GM12878 (cell line): ENCODE measurements around the gene JRKL. TPM values are rescaled to one million over a fixed set of nuclear protein-coding genes. Genes with fewer than 3 reads are reported as not detected.
A peak's percentile ranks its signal among the peaks of the same experiment; 100 is the strongest.

Experiments
- EZH2 ChIP-seq: IDR thresholded peaks from 2 replicates; pipeline ENCODE4 v1.6.1; 2012; ENCODE audit warnings: low read depth, mild to moderate bottlenecking, control low read depth, inconsistent platforms, low read length, borderline replicate concordance; ENCODE audit not compliant: control insufficient read depth
- FOS ChIP-seq: IDR thresholded peaks from 3 replicates; pipeline ENCODE4 v1.6.1; 2011; ENCODE audit warnings: borderline replicate concordance; ENCODE audit not compliant: insufficient read length; ENCODE audit errors: extremely low read depth
- IRF4 ChIP-seq: IDR thresholded peaks from 2 replicates; pipeline ENCODE4 v1.6.1; 2011; ENCODE audit warnings: low read depth, low read length
- JUNB ChIP-seq: IDR thresholded peaks from 2 replicates; pipeline ENCODE4 v1.6.1; 2016; ENCODE audit warnings: antibody characterized with exemption, mild to moderate bottlenecking
- LARP7 ChIP-seq: fragments of 450-650 bp; IDR thresholded peaks from 2 replicates; pipeline ENCODE4 v1.6.1; 2017; ENCODE audit warnings: mild to moderate bottlenecking
- MEF2A ChIP-seq: IDR thresholded peaks from 2 replicates; pipeline ENCODE4 v1.6.1; 2011; ENCODE audit warnings: low read depth, mild to moderate bottlenecking, low read length, moderate library complexity; ENCODE audit not compliant: insufficient read depth
- MTA2 ChIP-seq: fragments of 450-650 bp; IDR thresholded peaks from 2 replicates; pipeline ENCODE4 v1.6.1; 2016; ENCODE audit warnings: low read depth, mild to moderate bottlenecking, moderate library complexity
- NFIC ChIP-seq: IDR thresholded peaks from 2 replicates; pipeline ENCODE4 v1.6.1; 2012; ENCODE audit warnings: low read depth, mild to moderate bottlenecking, inconsistent platforms, low read length, moderate library complexity
- NFYB ChIP-seq: IDR thresholded peaks from 2 replicates; pipeline ENCODE4 v1.6.1; 2011; ENCODE audit warnings: low read depth, mild to moderate bottlenecking, low read length, improper control_type of control experiment, moderate library complexity; ENCODE audit not compliant: insufficient read depth
- NR2C1 ChIP-seq: fragments of 450-650 bp; IDR thresholded peaks from 2 replicates; pipeline ENCODE4 v1.6.1; 2017; ENCODE audit warnings: antibody characterized with exemption, mild to moderate bottlenecking, moderate library complexity
- NR2C2 ChIP-seq: IDR thresholded peaks from 2 replicates; pipeline ENCODE4 v1.6.1; 2011; ENCODE audit warnings: borderline replicate concordance, low read depth; ENCODE audit not compliant: control insufficient read depth, insufficient read length
- PAX5 ChIP-seq: IDR thresholded peaks from 2 replicates; pipeline ENCODE4 v1.6.1; 2011; ENCODE audit warnings: low read depth, low read length, borderline replicate concordance
- POLR2A ChIP-seq: IDR thresholded peaks from 2 replicates; pipeline ENCODE4 v1.6.1; 2011; ENCODE audit warnings: low read depth, mild to moderate bottlenecking, low read length
- RFX5 ChIP-seq: IDR thresholded peaks from 2 replicates; pipeline ENCODE4 v1.6.1; 2011; ENCODE audit warnings: low read depth, low read length, improper control_type of control experiment
- RUNX3 ChIP-seq: IDR thresholded peaks from 2 replicates; pipeline ENCODE4 v1.6.1; 2012; ENCODE audit warnings: low read length, inconsistent platforms
- SIX5 ChIP-seq: IDR thresholded peaks from 2 replicates; pipeline ENCODE4 v1.6.1; 2011; ENCODE audit warnings: mild to moderate bottlenecking, low read depth, low read length, moderate library complexity; ENCODE audit not compliant: severe bottlenecking
- YBX1 ChIP-seq: fragments of 450-650 bp; IDR thresholded peaks from 2 replicates; pipeline ENCODE4 v1.6.1; 2016; ENCODE audit warnings: antibody characterized with exemption
- ZZZ3 ChIP-seq: IDR thresholded peaks from 2 replicates; pipeline ENCODE4 v1.6.1; 2011; ENCODE audit warnings: low read depth; ENCODE audit not compliant: control insufficient read depth, insufficient read length
- polyA plus RNA-seq, 11 experiments: library from polyadenylated mRNA; depleted of rRNA in 4 of 11; unstranded in 6 of 11; stranded (reverse) in 5 of 11; fragments of >200 nt; fragmentation: Nextera tagmentation in 4 of 11; fragmentation: Illumina TruSeq in 1 of 11; extraction: Ambion mirVana in 4 of 11; extraction: Trizol in 1 of 11; gene quantifications; 1 replicate in 1 of 11; 2 replicates in 10 of 11; pipeline versions ENCODE4 v1.2.1 to v1.2.3, GENCODE V29; 2011 to 2016; ENCODE audit warnings: inconsistent platforms in 2 of 11, missing spikeins in 2 of 11, low read depth in 1 of 11
- total RNA-seq, 4 experiments: library from RNA; depleted of rRNA in 3 of 4; stranded (reverse); fragments of >200 nt in 3 of 4; fragmentation: Illumina TruSeq in 1 of 4; extraction: Trizol in 1 of 4; gene quantifications; 2 replicates each; pipeline versions ENCODE4 v1.2.1 to v1.2.3, GENCODE V29; 2013 to 2021
- TF ChIP-seq, protein P1 (sequence below): fragments of 450-650 bp; formaldehyde crosslinking; IDR thresholded peaks from 2 replicates; pipeline ENCODE4 v1.4.0; 2022; ENCODE audit warnings: mild to moderate bottlenecking, moderate library complexity
- TF ChIP-seq, protein P2 (sequence below): fragments of 450-650 bp; IDR thresholded peaks from 2 replicates; pipeline ENCODE4 v1.6.1; 2017; ENCODE audit warnings: mild to moderate bottlenecking, low read depth, inconsistent platforms; ENCODE audit not compliant: poor library complexity, severe bottlenecking
- TF ChIP-seq, protein P3 (sequence below): fragments of 450-650 bp; formaldehyde crosslinking; IDR thresholded peaks from 2 replicates; pipeline ENCODE4 v1.4.0; 2020; ENCODE audit warnings: mild to moderate bottlenecking, moderate library complexity

JRKL gene
- total and polyA plus RNA-seq, 10 of the 15 experiments (the other 5 are each of a cell fraction or from before 2014, with no cell fraction given) = 3.8 to 12.4 (median 8.5) TPM

DNA sequence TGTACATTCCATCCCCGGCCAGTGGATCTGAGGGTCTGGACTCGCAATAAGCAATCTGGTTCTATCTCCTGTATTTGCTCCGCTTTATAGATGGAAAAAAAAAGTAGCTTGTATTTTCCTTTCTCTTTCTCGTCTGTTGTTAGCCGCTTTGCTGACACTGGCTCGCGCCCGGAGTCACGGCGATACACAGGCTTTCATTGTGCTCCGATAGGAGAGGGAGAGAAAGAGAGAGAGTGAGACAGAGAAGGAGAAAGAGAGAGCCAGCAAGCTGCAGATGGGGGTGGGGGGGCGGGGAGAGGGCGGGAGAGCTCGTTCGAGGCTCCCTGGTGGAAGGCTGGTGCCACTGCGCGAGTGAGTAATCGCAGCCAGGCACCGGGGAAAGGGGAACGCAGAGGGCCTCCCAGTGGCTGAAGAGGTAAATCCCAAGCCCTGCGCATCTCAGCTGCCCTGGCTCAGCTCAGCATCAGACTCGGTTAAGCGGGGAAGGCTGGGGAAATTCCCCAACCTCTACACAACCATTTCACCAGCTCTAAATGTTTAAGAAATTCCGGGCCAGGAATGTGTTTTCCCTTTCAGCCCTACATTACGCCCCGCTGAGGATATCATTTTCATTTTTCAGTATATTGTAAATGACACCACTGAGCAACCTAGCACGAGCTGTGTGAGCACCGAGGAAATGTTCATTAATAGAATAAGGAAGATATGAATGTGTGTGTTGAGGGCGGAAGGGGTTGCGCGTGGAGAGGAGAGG is 46.7 kb upstream of the JRKL start, which contains the start of gene MAML2 (continued):
- no peak for TF ChIP-seq IRF4
- no peak for TF ChIP-seq NFYB
- TF ChIP-seq RFX5 = no peak
- no peak for TF ChIP-seq SIX5
- TF ChIP-seq NFIC = peak; percentile 47; the same call in 1 of the 2 replicates
- TF ChIP-seq NR2C2 = no peak
- no peak; the same call in 1 of the 2 replicates for TF ChIP-seq POLR2A
- no peak for TF ChIP-seq FOS
- peak; percentile 66 for TF ChIP-seq RUNX3
- TF ChIP-seq, protein P1, sequence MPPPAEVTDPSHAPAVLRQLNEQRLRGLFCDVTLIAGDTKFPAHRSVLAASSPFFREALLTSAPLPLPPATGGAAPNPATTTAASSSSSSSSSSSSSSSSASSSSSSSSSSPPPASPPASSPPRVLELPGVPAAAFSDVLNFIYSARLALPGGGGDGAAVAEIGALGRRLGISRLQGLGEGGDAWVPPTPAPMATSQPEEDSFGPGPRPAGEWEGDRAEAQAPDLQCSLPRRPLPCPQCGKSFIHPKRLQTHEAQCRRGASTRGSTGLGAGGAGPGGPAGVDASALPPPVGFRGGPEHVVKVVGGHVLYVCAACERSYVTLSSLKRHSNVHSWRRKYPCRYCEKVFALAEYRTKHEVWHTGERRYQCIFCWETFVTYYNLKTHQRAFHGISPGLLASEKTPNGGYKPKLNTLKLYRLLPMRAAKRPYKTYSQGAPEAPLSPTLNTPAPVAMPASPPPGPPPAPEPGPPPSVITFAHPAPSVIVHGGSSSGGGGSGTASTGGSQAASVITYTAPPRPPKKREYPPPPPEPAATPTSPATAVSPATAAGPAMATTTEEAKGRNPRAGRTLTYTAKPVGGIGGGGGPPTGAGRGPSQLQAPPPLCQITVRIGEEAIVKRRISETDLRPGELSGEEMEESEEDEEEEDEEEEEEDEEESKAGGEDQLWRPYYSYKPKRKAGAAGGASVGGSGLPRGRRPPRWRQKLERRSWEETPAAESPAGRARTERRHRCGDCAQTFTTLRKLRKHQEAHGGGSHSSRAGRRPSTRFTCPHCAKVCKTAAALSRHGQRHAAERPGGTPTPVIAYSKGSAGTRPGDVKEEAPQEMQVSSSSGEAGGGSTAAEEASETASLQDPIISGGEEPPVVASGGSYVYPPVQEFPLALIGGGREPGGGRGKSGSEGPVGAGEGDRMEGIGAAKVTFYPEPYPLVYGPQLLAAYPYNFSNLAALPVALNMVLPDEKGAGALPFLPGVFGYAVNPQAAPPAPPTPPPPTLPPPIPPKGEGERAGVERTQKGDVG (CRISPR knock-in tag) = no peak
- TF ChIP-seq, protein P2, sequence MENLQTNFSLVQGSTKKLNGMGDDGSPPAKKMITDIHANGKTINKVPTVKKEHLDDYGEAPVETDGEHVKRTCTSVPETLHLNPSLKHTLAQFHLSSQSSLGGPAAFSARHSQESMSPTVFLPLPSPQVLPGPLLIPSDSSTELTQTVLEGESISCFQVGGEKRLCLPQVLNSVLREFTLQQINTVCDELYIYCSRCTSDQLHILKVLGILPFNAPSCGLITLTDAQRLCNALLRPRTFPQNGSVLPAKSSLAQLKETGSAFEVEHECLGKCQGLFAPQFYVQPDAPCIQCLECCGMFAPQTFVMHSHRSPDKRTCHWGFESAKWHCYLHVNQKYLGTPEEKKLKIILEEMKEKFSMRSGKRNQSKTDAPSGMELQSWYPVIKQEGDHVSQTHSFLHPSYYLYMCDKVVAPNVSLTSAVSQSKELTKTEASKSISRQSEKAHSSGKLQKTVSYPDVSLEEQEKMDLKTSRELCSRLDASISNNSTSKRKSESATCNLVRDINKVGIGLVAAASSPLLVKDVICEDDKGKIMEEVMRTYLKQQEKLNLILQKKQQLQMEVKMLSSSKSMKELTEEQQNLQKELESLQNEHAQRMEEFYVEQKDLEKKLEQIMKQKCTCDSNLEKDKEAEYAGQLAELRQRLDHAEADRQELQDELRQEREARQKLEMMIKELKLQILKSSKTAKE = peak; percentile 64
- no peak for TF ChIP-seq MTA2
- TF ChIP-seq, protein P3, sequence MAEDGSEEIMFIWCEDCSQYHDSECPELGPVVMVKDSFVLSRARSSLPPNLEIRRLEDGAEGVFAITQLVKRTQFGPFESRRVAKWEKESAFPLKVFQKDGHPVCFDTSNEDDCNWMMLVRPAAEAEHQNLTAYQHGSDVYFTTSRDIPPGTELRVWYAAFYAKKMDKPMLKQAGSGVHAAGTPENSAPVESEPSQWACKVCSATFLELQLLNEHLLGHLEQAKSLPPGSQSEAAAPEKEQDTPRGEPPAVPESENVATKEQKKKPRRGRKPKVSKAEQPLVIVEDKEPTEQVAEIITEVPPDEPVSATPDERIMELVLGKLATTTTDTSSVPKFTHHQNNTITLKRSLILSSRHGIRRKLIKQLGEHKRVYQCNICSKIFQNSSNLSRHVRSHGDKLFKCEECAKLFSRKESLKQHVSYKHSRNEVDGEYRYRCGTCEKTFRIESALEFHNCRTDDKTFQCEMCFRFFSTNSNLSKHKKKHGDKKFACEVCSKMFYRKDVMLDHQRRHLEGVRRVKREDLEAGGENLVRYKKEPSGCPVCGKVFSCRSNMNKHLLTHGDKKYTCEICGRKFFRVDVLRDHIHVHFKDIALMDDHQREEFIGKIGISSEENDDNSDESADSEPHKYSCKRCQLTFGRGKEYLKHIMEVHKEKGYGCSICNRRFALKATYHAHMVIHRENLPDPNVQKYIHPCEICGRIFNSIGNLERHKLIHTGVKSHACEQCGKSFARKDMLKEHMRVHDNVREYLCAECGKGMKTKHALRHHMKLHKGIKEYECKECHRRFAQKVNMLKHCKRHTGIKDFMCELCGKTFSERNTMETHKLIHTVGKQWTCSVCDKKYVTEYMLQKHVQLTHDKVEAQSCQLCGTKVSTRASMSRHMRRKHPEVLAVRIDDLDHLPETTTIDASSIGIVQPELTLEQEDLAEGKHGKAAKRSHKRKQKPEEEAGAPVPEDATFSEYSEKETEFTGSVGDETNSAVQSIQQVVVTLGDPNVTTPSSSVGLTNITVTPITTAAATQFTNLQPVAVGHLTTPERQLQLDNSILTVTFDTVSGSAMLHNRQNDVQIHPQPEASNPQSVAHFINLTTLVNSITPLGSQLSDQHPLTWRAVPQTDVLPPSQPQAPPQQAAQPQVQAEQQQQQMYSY (CRISPR knock-in tag) = no peak
- peak; percentile 34; the same call in 1 of the 2 replicates for TF ChIP-seq PAX5
- no peak for TF ChIP-seq NR2C1
- TF ChIP-seq ZZZ3 = no peak
- TF ChIP-seq EZH2 = no peak
- TF ChIP-seq LARP7 = no peak
- no peak for TF ChIP-seq YBX1
- 0 out of 2 replicates have a peak, but pooled peaks have one; percentile 36 for TF ChIP-seq MEF2A
- TF ChIP-seq JUNB = peak; percentile 40
